GM19372 (cell line): ENCODE measurements around the gene STK10.
A peak's percentile ranks its signal among the peaks of the same experiment; 100 is the strongest.
"Not testable (repeated sequence)": the region's sequence is repeated elsewhere in the genome, so short reads cannot be mapped to it uniquely, and the experiment has no call there.

Source experiments
- ATAC-seq: cut with Tn5 transposase; IDR thresholded peaks from one replicate; pipeline ENCODE4 v1.9.1; 2021; ENCODE audit warnings: mild to moderate bottlenecking, low read depth, moderate library complexity; ENCODE audit not compliant: unreplicated experiment

STK10 gene

DNA sequence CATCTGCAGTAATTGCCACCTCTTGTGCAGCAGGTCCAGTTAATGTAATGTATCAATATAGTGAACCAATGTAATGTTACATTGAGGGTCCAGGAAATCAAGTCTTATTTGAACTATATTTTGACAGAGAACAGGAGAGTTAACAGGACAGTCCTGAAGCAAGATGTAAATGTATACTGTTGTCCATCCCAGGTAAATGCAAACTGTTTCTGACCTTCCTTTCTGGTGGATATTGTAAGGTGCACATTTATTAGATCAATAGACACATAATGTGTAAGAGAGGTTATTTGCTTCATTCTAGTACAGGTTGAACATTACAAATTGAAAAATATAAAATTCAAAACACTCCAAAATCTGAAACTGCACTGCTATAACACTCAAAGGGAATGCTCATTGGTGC is 158.1 kb downstream of the STK10 start:
- ATAC-seq: no peak

GRCh38 chr5:172028167-172028566 is 159.9 kb downstream of the STK10 start:
- no peak for ATAC-seq

GRCh38 chr5:172020110-172020786 is 167.8 kb downstream of the STK10 start:
- not testable (repeated sequence) for ATAC-seq

- no peak for ATAC-seq
Measured at GRCh38 chr5:172015346-172015745, 172.7 kb downstream of the STK10 start.

DNA sequence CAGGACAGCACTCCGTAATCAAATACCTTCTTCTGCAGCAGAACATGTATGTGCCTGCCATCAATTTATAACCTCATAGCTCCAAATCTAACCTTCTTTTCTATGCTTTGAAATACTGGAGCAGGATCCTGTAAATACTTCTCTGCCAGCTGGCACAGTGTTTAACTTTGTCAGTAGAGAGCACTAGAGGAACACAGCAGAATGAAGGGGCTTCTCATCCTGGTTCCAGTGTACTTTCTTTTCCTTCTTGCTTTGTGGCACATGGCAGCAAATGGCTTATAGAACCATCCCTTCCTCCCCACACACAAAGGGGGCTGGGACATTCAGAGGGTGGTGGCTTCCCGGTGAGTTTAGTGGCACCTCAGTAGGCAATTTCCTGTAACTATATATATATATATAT is 177.7 kb downstream of the STK10 start:
- ATAC-seq: no peak

GRCh38 chr5:172009536-172010270 is 178.3 kb downstream of the STK10 start:
- no peak for ATAC-seq

- ATAC-seq: no peak
Measured at GRCh38 chr5:172008689-172009141, 179.3 kb downstream of the STK10 start.

DNA sequence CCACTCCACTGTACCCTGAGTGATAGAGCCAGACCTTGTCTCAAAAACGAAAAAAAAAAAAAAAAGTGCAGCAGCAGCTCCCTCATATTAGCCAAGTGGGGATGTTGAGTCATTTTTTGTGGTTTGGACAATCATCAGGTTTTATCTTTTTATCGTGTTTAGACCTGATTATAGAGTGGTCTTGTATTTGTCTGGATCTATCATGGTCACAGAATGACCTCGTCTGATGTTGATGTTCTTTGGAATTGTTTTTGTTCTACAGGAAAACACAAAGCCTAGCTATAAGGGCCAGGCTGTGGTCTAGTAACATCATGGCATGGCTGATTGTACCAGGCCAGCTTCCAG is 179.9 kb downstream of the STK10 start:
- no peak for ATAC-seq

DNA sequence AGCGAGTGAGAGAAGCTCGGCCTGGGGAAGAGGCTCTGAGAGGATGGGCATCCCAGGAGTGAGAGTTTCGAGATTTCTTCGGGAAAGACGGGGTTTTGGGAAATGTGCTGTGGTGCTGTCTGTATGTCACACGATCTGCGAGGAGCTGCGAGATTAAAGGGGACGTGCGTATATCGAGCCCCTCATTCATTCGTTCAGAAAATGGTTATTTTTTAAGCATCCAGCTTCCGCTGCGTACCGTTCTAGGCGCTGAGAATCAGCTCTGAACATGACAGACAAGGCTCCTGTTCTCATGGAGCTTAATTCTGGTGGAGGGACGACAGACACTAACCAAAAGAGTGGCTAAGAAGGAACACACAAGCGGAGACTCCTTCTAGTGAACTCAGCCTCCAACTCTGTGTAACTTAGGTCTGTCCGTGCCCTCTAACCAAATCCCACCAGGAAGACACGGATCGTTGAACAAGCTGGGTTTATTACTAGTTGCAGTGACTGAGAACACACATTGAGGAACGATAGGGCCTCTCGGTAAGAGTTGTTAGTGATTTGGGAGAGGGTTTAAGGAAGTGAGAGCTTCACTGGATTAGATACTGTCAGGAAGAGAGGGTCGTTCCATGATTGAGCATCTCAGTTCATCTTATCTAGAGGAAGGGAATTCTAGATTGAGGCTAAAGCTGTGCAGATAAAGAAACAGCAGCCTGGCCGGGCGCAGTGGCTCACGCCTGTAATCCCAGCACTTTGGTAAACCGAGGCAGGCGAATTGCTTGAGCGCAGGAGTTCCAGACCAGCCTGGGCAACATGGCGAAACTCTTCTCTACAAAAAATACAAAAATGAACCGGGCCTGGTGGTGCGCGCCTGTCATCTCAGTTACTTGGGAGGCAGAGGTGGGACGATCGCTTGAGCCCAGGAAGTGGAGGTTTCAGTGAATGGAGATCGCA is 180.6 kb downstream of the STK10 start:
- no peak for ATAC-seq

- ATAC-seq: peak; percentile 77
Measured at GRCh38 chr5:172006321-172007174, 181.5 kb downstream of the STK10 start, which contains the start of gene FBXW11. FBXW11 (minus strand) TSS chr5:172006638; CDS start chr5:172006502, 136 bp downstream.

DNA sequence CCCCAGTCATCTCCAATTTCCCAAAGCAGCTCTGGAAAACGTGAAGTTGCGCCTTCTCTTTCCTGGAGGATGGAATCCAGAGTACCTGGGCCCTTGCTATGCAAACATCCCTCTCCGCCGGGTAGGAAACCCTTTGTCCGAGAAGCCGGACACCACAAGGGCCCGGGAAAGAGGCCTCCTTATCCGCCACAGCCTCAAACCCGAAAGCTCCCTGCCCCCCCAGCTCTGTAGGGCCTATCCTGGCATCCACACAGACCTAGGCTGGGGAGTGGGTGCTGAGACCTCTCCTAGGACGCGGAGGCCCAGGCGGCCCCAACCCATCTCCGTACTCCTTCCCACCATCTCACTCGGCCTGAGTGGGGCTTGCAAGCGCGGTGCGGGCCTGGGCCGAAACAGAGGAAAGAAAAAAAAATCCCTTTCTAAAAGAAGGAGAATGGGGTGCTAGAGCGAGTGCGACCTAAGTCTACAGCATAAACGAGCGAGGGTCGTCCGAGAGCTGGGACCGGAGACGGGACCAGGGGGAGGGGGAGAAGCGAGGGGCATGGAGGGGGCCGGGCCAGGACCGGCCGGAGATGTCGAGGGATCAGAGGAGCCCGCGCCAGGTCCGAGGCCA is 182.2 kb downstream of the STK10 start:
- peak; percentile 0 for ATAC-seq

DNA sequence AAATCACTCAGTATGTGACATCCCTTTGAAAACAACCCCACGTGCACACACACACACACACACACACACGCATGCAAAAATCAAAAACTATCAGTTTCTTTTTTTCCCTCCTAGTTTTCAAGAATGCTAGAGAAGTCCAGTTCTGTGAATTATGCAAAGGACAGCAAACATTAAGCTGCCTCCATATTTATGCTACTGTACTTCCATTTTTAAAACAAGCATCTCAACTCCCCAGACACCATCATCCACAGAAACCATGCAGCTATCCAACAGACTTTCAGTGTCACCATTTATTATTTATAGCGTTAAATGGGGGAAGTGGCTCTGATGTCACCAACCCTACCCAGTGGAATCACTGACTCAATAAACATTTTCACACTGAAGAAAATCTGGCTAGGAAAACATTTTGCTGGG is 183.2 kb downstream of the STK10 start:
- no peak for ATAC-seq

DNA sequence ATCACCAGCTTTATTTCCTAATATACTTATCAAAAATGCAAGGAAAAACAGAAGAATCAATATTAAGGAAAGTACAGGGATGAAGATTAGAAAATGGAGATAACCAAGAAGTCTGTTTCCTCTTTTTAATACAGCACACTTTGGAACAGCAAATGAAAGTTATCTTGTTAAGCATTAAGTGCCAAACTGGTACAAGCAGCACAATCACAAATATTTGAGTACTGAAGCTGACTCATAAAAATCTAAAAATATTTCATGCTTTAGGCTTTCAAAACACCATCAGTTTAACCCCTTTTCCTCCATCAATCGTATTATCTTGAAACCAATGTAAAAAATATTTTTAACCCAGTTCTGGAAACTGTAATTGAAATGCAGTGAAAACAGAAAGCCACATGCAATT is 184.3 kb downstream of the STK10 start:
- no peak for ATAC-seq

GRCh38 chr5:172002840-172003512 is 185.0 kb downstream of the STK10 start:
- ATAC-seq: no peak

- ATAC-seq: no peak
Measured at GRCh38 chr5:172002310-172002709, 185.7 kb downstream of the STK10 start.

DNA sequence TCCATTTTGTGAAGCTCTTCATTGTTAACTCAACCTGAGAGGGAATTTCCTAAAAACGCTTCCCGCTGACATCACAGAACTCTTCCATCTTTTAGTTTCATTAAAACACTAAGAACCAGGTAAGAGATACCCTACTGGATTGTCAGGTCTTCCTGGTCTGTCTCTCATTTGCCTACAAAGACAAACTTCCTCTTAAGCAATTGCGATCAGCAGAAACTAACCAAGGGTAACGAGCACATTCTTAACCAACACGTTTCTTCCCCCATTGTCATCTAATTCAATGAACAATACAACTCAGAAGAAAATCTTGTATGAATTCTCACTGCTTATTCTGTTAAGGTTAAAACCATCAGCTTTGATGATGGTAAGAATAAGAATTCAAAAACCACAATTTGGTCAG is 188.1 kb downstream of the STK10 start:
- no peak for ATAC-seq

GRCh38 chr5:171999100-171999499 is 188.9 kb downstream of the STK10 start:
- no peak for ATAC-seq

DNA sequence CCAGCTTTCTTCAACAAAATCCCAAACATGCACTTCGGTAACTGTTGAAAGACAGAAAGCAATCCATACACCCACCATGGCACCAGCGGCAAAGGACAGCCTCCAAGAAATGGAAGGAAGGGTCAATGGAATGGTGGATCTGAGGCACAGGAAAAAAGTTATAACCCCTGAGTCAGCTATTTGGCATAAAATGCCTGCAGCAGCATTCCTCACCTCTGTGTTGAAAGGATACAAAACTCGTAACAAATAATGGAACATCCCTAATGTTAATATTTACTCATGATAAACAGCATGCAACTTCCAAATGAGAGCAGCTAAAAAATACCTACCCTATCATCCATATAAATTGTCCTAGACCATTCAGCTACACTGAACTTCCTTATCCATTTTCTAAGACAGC is 191.0 kb downstream of the STK10 start:
- no peak for ATAC-seq

GRCh38 chr5:171992813-171993212 is 195.2 kb downstream of the STK10 start:
- no peak for ATAC-seq
